Lung microvascular endothelial cell (primary cell): ENCODE results near the gene GLT6D1. TPM values are rescaled to one million over a fixed set of nuclear protein-coding genes. Genes with fewer than 3 reads are reported as not detected.

Experiments used
- DNase-seq, 2 donors: peaks; one replicate each; pipeline versions ENCODE4 v3.0.0 to v3.0.0-alpha.2; 2010; ENCODE audit warnings: low read depth in 2 of 2
- total RNA-seq: library from RNA; depleted of rRNA; stranded (reverse); fragments of >200 nt; gene quantifications from 2 replicates; pipeline ENCODE4 v1.2.1, GENCODE V29; 2014

GLT6D1 gene
- total RNA-seq, 1 donor from 2014 or later, result not detected

DNA sequence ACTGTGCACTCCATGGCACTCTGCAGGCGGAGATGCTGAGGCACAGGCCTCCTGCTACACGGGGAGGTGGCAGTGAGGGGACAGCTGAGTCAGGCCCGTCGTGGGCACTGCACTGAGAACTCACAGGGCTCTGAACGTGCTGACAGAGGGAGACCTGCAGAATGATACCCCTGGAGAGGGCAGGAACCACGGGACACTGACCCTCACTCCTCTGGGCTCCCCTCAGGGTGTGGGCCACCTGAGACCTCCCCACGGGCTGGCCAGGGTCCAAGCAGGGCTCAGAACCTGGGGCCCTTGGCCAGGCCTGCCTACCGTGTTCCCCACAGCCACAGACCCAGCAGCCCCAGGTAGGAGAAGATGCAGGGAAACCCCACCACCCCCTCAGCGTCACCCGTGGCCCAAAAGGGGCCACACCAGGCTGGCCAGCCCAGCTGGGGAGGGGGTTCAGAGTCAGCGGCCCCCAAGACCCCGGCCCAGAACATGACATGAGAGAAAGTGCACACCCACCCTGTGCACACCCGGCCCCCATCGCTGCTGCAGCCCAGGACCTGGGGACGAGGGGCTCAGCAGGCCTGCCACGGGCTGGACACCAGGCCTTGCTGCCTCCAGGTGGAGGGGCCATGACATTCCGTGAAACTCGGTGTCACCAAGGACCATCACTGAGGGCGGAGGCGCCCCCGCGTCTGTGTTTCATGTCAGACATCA is 30.9 kb downstream of the GLT6D1 start:
- DNase-seq, result no peak

DNA sequence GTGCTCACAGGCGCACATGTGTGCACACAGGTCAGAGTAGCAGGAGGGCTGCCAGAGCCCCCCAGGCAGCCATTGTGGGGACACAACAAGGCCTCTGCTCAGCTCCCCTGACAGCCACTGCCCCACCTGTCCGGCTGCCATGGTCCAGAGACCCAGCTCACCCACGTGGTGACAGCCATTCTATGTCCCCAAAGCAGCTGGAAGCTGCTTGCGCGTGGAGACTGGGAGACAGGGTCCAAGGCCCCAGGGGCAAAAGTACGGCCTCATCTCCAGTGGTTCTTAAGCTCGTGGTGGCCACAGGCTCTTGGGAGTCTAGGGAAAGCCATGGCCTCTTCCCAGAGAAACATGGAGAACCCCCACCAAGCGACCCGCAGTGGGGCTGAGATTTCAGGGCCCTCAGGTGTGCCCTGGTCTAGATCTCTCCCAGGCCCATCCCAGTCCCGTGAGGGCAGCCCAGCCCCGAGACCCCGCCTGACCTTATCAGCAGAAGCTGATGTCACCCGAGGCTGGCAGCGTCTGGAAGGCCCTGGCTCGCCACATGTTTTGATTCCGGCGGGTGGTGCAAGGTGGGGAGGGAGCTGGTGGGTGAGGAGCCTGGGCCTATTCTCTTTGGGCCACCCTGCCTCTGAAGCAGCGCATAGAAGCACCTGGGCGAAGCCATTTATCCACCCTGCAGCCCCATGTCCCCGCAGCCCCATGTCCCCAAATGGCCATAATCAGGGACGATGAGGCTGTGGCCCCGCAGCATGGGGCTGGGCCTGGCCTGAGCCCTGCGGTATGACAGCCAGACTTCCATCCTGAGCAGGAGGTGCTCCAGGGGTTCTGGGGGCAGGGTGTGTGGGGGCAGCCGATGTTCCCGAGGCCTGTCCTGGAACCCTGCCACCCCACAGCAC is 31.7 kb downstream of the GLT6D1 start:
- no peak for DNase-seq

DNA sequence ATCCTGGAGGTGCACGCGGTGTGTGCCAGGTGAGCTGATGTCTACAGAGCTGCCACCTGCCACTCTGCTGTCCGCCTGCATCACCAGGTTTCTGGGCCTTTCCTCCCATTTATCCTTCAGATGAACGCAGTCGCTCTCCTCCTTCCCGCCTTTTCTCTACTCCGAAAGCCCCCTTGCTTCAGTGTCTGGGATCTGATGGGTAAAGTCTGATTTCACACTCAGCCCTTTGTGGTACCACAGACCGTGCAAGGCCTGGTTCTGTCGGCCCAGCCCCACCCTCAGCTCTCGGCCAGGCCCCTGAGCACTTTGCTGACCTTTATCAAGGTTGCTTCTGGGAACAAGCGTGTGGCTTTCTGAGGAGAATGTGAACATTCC is 32.5 kb downstream of the GLT6D1 start:
- DNase-seq, result no peak

DNA sequence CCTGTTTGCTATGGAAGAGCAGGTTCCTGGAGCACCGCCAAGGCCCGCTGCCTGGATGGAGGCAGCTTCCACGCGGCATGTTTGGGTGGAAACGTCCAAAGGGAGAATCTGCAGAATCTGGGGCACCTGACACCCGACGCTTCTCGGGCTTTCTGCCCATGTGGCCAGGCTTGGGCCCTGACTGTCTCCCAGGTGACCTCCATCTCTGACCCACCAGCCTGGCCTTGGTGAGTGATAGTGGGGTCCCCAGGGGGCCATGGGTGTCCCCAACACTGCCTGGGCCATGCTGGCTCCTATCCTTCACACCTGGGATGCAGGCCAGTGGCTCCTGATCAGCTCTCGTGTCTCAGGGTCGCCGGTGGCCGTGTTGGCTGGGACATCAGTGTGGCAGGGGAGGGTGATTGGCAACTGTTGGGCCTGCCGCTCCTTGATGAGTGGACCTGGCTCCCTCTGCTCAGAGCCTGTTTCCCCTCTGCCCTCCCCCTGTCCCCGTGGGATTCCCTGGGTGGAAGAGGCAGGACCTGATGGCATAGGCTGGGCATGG is 34.0 kb downstream of the GLT6D1 start:
- peak in 1 of 2 donors; percentile 38 for DNase-seq

DNA sequence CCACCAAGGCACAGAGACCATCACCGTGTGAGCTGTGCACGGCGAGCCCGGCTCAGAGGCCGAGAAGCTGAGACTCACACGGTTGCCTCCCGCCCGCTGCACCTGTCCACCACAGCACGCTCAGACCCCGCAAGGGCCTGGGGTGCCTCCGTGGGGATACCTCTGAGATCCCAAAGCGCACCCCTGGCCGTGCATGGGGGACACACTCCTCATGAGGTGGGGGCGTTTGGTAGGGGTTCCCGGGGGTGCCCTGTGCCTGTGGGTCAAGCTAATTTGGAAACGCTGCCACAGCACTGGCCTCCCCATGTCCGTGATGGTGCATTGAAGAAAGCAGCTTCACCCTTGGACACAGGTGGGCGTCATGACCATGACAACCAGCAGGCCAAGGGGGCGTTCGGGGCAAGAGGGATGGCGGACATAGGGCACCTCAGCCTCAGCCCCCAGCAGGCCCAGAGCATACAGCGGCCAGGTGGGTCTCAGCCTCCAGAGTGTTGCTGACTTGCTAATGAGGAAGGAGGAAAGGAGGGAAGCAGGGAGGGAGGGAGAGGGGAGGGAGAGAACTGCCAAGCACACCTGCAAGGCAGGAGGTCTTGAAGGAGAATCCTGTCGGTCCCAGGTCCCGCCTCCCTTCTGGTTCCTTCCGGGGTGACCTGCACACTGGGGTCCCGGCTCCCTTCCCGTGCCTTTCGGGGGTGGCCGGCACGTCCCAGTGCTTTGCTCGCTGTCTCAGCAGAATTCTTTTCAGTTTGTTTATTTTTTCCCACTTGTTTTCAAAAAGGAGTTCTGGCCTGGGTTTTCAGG is 34.7 kb downstream of the GLT6D1 start:
- no peak for DNase-seq

DNA sequence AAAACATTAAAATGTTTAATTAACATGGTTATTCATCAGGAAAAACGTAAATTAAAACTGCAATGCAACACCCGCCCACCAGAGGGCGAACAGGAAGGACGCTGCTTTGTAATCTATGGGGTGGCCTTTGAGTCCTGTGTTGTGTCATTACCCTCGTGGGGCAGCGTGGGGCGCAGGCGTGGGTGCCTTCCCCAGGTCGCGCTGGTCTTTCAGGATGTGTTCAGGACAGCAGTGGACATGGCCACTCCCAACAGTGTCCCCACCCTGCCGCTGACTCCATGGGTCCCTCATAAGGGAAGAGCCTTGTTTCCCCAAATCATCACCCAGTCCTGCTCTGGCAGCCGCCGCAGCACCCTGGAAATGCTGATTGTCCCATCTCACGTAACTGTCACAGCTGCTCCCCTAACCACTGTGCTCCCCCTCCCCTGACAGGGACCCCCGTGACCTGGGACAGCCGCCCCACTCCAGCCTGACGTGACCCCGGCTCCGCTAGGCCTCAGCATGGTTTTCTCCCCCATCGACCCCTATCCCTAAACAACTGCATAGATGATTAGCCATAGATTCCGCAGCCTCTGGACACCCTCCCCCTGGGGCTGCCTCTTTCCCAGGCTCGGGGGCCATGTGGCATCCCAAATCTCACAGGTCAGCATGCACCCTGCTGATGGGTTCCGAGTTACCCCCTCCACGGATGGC is 36.4 kb downstream of the GLT6D1 start:
- peak; percentile 47 to 53 for DNase-seq

DNA sequence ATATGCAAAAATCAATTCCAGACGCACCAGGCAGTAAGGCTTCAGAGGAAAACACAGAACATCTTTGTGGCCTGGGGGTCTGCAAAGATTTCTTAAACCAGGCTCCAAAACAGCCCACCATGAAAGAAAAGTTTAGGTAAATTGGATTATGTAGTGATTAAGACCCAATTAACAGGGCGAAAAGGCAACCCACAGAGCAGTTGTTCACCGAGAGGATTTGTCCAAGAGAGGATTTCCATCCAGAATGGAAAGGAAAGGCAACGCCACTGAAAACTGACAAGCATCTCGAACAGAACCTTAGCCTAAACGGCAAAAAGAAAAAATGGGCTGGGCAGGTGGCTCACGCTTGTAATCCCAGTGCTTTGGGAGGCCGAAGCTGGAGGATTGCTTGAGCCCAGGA is 37.4 kb downstream of the GLT6D1 start:
- DNase-seq, result no peak

DNA sequence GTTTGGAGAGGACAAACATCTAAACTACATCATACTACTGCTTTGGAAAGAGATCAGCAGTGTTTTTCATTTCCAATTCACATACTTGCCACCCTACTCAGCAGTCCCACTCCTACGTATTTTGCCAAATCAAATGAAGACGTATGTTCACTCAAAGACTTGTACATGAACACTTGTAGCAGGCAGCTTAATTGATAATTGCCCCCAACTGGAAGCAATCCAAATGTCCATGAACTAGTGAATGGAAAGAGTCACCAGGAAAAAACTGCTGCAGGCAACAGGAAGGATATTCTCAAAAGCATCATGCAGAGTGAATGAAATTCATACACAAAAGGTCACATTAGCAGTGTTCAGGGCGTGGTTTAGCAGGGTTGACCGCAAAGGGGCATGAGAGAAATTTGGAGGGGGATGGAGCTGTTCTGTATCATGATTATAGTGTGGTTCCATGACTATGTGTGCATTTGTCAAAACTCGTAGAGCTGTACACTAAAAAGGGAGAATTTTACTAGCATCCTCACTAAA is 39.0 kb downstream of the GLT6D1 start:
- peak in 1 of 2 donors; percentile 20 for DNase-seq

DNA sequence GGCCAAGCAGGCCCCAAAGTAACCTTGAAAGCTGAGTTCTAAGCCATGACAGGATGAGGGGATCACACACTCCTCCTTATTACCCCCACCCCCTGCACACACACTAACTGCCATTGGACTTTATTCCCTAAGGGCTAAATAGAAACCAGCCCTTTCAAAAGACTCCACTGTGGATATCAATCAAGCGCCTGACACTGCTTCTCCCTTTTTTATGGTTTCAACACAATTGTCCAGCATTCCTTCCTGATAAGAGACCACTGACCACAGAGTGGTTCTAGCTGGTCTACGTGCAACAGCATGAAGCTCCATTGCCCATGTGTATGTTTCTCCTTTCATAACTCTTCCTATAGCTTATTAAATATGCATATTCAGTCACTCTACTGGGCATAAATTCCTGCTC is 43.1 kb downstream of the GLT6D1 start:
- DNase-seq, result no peak

DNA sequence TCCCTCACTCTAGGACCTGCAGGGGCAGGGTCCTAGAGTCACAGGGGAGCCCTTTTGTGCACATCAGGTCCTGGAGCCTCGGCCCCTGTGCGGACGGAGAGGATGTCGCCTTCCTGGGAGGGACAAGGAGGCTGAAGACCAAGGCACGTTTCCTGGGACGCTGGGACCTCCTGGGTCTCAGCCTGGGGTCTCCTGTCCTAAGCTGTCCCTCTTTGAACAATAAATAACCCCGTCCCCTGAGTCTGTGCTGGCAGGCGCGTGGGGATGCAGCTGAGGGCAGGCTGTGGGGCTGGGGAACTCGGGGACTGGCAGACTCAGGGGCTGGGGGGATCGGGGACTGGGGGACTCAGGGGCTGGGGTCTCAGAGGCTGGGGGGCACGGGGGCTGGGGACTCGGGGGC is 46.7 kb downstream of the GLT6D1 start:
- no peak for DNase-seq

DNA sequence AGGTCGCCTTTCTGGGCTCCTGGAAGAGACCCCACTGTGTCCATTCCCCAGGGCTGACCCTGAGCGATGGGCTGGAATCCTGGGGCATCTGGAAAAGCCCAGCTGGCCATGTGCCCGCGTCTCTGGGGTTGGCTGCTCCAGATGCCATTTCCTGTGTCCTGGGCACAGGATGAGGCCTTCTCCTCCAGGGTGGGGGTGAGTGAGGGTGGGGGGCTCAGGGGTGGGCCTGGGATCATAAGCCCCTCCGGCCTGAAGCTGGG is 47.1 kb downstream of the GLT6D1 start:
- no peak for DNase-seq

DNA sequence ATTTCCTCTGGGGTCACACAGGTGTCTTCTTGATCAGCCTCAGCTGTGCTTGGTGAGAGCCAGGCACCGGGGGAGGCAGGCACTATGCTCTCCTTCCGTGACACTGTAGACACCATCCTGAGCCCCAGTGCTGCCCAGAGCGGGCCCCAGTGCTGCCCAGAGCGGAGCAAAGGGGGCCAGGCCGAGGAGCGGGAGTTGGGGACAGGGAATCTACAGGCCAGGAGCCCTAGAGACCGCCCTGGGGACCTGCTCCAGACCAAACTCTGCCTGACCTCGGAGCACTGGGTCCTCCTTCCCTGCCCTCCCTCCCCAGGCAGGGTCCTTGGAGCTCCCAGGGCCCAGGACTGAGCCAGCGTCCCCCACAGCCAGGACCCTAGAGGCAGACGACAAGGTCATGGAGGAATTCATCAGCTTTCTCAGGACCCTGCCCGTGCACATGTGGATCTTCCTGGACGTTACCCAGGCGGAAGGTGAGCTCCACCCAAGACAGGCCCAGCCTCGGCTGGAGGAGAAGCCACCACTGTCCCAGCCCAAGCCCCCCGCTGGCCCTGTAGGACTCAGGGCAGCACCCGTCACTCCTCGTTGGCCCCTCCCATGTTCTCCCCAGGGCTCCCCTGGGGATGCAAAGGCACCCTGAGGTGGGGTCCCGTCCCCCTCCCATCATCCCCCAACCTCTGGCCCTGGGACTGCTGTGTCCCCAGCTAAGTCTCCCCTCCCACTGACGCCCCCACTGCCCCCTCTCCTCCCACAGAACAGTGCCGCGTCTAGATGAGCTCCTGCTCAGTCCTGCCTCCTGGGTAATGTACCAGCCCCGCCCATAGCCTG is 47.6 kb downstream of the GLT6D1 start:
- no peak for DNase-seq

DNA sequence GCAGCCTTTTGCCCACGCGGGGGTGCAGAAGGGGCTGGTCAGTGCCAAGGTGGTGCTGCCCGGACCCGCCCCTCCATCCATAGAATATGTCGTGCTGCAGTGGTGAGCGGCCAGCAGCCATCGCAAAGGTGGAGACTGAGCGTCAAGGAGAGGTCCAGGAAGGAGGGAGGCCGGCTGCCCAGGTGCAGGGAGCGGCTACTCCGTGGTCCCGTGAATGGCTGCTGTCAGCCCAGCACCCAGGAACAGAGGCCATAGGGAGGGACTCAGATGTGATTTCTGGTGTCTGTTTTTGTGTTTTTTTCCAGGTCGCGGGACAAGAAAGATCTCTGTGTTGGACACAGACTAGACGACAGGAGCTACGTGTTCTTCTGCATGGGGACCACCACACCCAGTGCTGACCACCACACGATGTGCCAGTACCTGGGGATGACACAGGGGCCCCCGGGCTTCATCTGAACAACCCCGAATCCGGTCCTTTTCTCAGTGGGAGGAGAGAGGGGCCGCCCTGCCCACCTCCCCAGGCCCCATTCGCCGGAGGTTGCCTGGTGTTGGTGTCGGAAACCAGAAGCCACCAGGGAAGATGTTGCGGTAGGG is 48.8 kb downstream of the GLT6D1 start:
- DNase-seq, result no peak

DNA sequence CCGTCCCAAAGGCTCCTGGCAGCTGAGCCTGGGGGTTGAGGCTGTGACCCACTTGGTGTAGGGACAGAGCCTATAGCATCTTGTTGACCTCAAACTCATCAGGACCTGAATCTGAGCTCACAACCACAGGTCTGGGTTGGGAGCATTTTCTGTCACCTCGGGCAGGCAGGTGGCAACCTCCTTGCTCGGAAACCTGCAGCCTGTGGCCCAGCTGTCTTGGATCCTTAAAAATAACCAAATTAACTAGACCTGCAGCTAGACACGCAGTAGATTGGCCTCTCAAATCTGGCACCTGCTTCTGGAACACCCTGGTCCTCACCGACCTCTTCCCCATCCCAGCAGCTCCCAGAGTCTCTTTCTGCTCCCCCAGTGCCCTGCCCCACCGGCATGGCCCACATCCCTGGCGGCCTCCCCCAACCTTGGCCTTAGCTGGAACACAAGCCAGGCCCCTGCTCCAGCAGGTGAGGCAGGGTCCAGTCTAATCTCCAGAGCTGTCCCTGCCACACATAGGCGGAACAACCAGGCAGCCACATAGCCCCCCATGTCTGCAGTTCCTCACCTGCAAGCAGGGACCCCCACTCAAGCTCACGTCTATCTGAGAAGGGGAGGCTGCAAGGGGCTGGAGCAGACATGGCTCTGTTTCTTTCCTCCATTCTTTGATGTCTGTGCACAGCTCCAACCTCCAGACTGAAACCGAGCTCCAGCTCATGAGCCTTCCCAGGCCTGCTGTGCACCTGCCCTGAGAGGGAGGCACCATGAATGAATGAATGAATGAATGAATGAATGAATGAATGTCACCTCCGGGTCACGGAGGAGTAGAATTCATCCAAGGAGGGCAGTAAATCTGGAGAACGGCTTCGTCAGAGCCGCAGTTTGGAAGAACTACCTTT is 49.5 kb downstream of the GLT6D1 start:
- DNase-seq, result no peak

DNA sequence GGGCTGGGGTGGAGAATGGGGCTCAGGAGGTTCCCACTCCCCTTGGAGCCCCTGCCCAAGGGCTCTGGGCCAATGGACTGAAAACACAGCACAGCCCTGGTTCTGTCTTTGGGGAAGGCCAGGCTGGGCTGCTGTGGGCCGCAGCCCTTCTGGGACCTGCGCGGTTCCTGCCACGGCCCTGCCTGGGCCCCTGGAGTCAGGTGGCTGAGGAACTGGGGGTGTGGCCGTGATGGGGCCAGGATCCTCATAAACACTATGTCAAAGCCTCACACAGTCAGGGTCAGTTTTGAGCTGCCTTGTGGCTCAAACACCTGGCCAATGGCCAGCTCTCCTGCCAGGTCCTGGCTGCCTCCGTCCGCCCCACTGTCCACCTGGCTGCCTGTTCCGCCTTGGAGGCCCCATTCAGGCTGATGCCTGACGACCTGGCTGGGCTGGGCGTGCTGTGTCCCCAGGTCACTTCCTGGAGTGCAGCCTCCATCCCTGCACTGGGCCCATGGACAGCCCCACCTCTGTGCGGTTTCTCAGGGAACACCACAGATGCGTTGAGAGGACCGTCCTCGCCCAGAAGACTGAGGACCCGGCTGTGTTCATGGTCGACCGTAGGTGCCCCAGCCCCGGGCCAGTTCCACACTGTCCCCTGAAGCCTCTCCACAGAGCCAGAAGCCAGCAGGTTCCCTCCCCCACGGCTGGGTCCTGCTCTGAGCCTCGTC is 50.3 kb downstream of the GLT6D1 start:
- DNase-seq, result no peak

DNA sequence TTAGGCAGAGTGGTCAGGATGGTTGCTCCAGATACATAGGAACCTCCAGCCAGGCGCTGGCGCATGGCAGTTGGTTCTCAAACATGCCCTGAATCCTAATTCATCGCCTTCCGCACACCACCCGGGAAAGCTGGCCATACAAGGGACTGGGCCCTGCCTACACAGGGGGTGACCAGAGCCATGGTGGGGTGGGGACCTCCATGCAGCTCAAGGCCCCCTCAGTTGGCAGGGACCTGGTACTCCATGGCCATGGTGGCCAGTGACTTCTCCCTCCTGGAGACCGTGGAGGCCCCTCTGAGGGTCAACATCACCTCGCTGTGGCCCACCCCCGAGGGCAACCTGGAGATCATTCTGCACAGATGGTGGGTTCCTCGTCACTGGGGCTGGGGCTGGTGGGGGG is 51.0 kb downstream of the GLT6D1 start:
- DNase-seq, result no peak

DNA sequence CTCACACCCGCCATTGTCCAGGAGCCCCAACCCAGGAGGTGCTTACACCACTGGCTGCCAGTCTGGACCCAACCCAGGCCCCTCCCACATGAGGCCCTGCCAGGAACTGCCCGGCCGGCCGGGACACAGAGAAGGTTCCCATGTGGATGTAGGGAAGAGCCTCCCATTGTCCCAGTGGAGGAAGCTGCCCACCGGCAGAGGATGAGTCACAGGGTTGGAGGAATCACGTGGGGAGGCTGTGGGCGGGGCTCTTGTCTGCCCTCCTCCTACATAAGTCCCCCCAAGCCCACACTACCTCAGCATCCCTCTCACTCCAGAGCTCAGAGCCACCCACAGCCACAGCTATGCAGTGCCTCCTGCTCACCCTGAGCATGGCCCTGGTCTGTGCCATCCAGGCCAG is 51.7 kb downstream of the GLT6D1 start:
- no peak for DNase-seq

DNA sequence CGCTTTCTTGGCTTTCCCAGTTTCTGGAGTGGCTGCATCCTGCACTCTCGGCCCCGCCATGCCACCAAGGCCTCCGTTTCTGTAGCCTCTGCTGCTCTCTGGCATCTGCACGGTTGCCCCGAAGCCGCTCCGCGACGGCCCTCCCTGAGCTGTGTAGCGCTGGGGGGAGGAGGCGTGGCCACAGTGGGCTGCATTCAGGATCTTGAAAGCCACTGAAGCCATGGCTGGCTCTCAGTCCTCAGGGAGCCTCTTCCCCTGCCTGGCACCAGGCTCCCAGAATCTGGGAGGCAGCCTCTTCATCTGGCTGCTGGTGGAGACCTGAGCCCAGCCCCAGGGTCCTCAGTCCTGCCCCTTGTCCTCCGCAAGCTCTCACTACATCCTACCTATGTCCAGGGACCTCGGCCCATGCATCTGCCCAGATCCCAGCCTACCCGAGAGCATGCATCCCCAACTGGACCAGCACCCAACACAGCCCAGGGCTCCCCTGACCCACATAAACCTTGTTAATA is 52.7 kb downstream of the GLT6D1 start:
- DNase-seq, result no peak
